ENCODE data around the gene CYTL1. TPM values are rescaled to one million over a fixed set of nuclear protein-coding genes. Genes with fewer than 3 reads are reported as not detected.

Gene CYTL1
- polyA plus RNA-seq, 4 donors: 8.9 to 11.6 (median 9.6) TPM

- DNase-seq (ENCODE audit: low read depth in 4 of 4, low spot score in 3 of 4): no peak
Measured at GRCh38 chr4:4979971-4980370, 39.3 kb downstream of the CYTL1 start.

DNA sequence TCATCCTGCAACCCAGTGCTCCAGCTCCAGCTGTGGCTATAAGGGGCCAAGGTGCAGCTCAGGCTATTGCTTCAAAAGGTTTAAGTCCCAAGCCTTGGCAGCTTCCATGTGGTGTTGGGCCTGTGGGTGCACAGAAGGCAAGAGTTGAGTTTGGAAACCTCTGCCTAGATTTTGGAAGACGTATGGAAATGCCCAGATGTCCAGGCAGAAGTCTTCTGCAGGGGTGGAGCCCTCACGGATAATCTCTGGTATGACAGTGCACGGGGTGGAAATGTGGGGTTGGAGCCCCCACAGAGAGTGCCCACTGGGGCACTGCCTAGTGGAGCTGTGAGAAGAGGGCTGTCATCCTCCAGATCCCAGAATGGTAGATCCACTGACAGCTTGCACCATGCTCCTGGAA is 44.5 kb downstream of the CYTL1 start:
- no peak for DNase-seq (ENCODE audit: low read depth in 4 of 4, low spot score in 3 of 4)

- DNase-seq (ENCODE audit: low read depth in 4 of 4, low spot score in 3 of 4): no peak
Measured at GRCh38 chr4:4971796-4972195, 47.5 kb downstream of the CYTL1 start.

- no peak for DNase-seq (ENCODE audit: low read depth in 4 of 4, low spot score in 3 of 4)
Measured at GRCh38 chr4:4969298-4969697, 50.0 kb downstream of the CYTL1 start.

DNA sequence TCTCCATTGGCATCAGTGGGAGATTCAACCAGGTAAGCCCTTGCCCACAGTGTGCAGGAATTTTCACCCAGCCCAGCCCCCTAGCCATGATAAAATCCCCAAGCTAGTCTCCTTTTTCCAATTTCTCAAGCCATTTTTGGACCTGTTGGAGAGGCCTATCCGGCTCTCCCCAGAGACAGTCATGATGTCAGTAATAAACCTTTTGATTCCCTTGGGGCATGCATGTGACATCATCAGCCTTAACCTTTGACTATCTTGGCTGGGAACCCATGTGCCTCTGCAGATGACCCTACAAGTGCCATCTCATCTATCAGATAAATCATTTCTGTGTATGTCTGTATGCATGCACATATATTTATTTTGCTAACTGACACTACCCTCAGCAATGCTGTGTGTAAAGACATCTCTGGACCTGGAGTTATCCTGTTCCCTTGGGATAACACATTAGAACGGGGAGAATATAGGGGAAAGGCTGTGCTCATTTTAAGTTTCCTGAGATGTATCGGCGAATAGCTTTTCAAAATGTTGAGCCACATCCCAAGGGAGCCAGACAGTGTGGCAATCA is 51.0 kb downstream of the CYTL1 start:
- DNase-seq (ENCODE audit: low read depth in 4 of 4, low spot score in 3 of 4): no peak

Other genes starting within 250 kb of the CYTL1 start
- gene MSX1, start 159.8 kb downstream of the CYTL1 start, polyA plus RNA-seq (ENCODE audit: insufficient read length in 4 of 4): 1 to 10 TPM in 2 of 4 donors, under 1 TPM in 2; 0.79 to 1.1 (median 0.98) TPM
- gene STK32B, start 32.0 kb upstream of the CYTL1 start, polyA plus RNA-seq (ENCODE audit: insufficient read length in 4 of 4): 10 to 100 TPM in 1 of 4 donors, 1 to 10 TPM in 3; 8.9 to 13.5 (median 9.7) TPM